SK-N-SH (cell line): Measurements from ENCODE around the gene VCAN. TPM values are rescaled to one million over a fixed set of nuclear protein-coding genes. Genes with fewer than 3 reads are reported as not detected.

Experiments
- CTCF ChIA-PET: fragments of 300-600, 350-600 bp; formaldehyde crosslinking; extraction: SDS; loops from one replicate; lab custom pipeline; 2021; lab: Yijun Ruan, JAX
- POLR2A ChIA-PET: fragments of 350-600 bp; sonication (Branson Sonifier 250); formaldehyde crosslinking; extraction: SDS; loops from one replicate; lab custom pipeline; 2020; ENCODE audit warnings: antibody characterized with exemption, inconsistent platforms; lab: Yijun Ruan, JAX
- DNase-seq: peaks from one replicate; pipeline ENCODE4 v3.0.0; 2012
- H2AFZ ChIP-seq: fragments of 200-600 bp; sonication (generic); 2 replicates; pipeline ENCODE4 v1.8.1; 2016; ENCODE audit warnings: antibody characterized with exemption, mild to moderate bottlenecking, low read depth
- H3F3A ChIP-seq: fragments of 200-600 bp; sonication (generic); replicated peaks from 2 replicates; pipeline ENCODE3; 2016; ENCODE audit warnings: antibody characterized with exemption, mild to moderate bottlenecking; ENCODE audit not compliant: insufficient read depth
- H3K27ac ChIP-seq, 2 experiments: fragments of 200-500 bp in 1 of 2; fragments of 200-600 bp in 1 of 2; sonication (Bioruptor generic) in 1 of 2; sonication (generic), shearing (Covaris generic) in 1 of 2; 2 replicates each; pipeline versions ENCODE4 v1.5.1 to v1.6.1; 2014 to 2016; ENCODE audit warnings: low read depth in 2 of 2, inconsistent platforms in 1 of 2, low read length in 1 of 2, mild to moderate bottlenecking in 1 of 2, mixed read lengths in 1 of 2
- H3K27me3 ChIP-seq: fragments of 200-600 bp; sonication (generic), shearing (Covaris generic); 2 replicates; pipeline ENCODE4 v1.6.1; 2016; ENCODE audit warnings: mixed run types; ENCODE audit not compliant: insufficient read depth
- H3K36me3 ChIP-seq, 2 experiments: fragments of 200-500 bp in 1 of 2; fragments of 200-600 bp in 1 of 2; sonication (Bioruptor generic) in 1 of 2; sonication (generic) in 1 of 2; replicated peaks in 1 of 2; 2 replicates each; pipeline versions ENCODE3 to v1.5.1; 2014 to 2016; ENCODE audit warnings: low read length in 1 of 2, mild to moderate bottlenecking in 1 of 2; ENCODE audit not compliant: insufficient read depth in 2 of 2, control insufficient read depth in 1 of 2
- H3K4me1 ChIP-seq, 2 experiments: fragments of 200-500 bp in 1 of 2; fragments of 200-600 bp in 1 of 2; sonication (Bioruptor generic) in 1 of 2; sonication (generic), shearing (Covaris generic) in 1 of 2; 2 replicates each; pipeline versions ENCODE4 v1.5.1 to v1.6.1; 2014 to 2016; ENCODE audit warnings: low read depth in 1 of 2, low read length in 1 of 2, mixed run types in 1 of 2; ENCODE audit not compliant: insufficient read depth in 2 of 2, control insufficient read depth in 1 of 2
- H3K4me2 ChIP-seq: fragments of 200-600 bp; sonication (generic), shearing (Covaris generic); 2 replicates; pipeline ENCODE4 v1.6.1; 2017; ENCODE audit warnings: mixed run types
- H3K4me3 ChIP-seq, 2 experiments: fragments of 200-500 bp in 1 of 2; fragments of 200-600 bp in 1 of 2; sonication (Bioruptor generic) in 1 of 2; sonication (generic), shearing (Covaris generic) in 1 of 2; 2 replicates each; pipeline versions ENCODE4 v1.5.1 to v1.8.1; 2014 to 2016; ENCODE audit warnings: low read depth in 2 of 2, inconsistent platforms in 1 of 2, low read length in 1 of 2, mild to moderate bottlenecking in 1 of 2, mixed read lengths in 1 of 2, moderate library complexity in 1 of 2
- H3K79me2 ChIP-seq: fragments of 200-600 bp; sonication (generic); 2 replicates; pipeline ENCODE4 v1.8.1; 2017; ENCODE audit warnings: mild to moderate bottlenecking; ENCODE audit not compliant: insufficient read depth
- H3K9ac ChIP-seq: fragments of 200-600 bp; sonication (generic); 2 replicates; pipeline ENCODE4 v1.6.1; 2017; ENCODE audit warnings: mixed run types
- H3K9me2 ChIP-seq: fragments of 200-600 bp; sonication (generic); 2 replicates; pipeline ENCODE4 v1.6.1; 2017; ENCODE audit warnings: mixed run types
- H3K9me3 ChIP-seq: fragments of 200-600 bp; sonication (generic); 2 replicates; pipeline ENCODE4 v1.6.1; 2017; ENCODE audit warnings: mixed run types, mild to moderate bottlenecking, moderate library complexity
- H4K20me1 ChIP-seq: fragments of 200-600 bp; sonication (generic); 2 replicates; pipeline ENCODE4 v1.6.1; 2017; ENCODE audit warnings: mild to moderate bottlenecking, mixed run types; ENCODE audit not compliant: insufficient read depth
- CHD2 ChIP-seq: fragments of 150-350 bp; IDR thresholded peaks from 2 replicates; pipeline ENCODE4 v1.6.1; 2018; ENCODE audit warnings: low read length; ENCODE audit not compliant: partially characterized antibody
- EP300 ChIP-seq, 2 experiments: IDR thresholded peaks; 2 replicates each; pipeline versions ENCODE4 v1.4.0 to v1.6.1; 2012; ENCODE audit warnings: borderline replicate concordance in 1 of 2, low read depth in 1 of 2, low read length in 1 of 2
- FOSL2 ChIP-seq: IDR thresholded peaks from 2 replicates; pipeline ENCODE4 v1.4.0; 2012; ENCODE audit warnings: low read depth, mild to moderate bottlenecking, moderate library complexity, borderline replicate concordance
- FOXM1 ChIP-seq: IDR thresholded peaks from 2 replicates; pipeline ENCODE4 v1.4.0; 2012; ENCODE audit warnings: low read depth, mild to moderate bottlenecking
- GABPA ChIP-seq: IDR thresholded peaks from 2 replicates; pipeline ENCODE4 v1.4.0; 2012; ENCODE audit warnings: low read depth, mild to moderate bottlenecking
- JUND ChIP-seq: IDR thresholded peaks from 2 replicates; pipeline ENCODE4 v1.4.0; 2012
- REST ChIP-seq: IDR thresholded peaks from 2 replicates; pipeline ENCODE4 v1.6.1; 2012; ENCODE audit warnings: mild to moderate bottlenecking, low read depth, low read length, moderate library complexity
- TAF1 ChIP-seq: IDR thresholded peaks from 2 replicates; pipeline ENCODE4 v1.6.1; 2012; ENCODE audit warnings: low read depth, mild to moderate bottlenecking, low read length, moderate library complexity, borderline replicate concordance
- USF2 ChIP-seq: fragments of 150-350 bp; IDR thresholded peaks from 2 replicates; pipeline ENCODE4 v1.6.1; 2017; ENCODE audit warnings: antibody characterized with exemption, low read length, low read depth, borderline replicate concordance
- ZBTB33 ChIP-seq: IDR thresholded peaks from 2 replicates; pipeline ENCODE4 v1.4.0; 2012; ENCODE audit warnings: low read depth, borderline replicate concordance
- WGBS: methylation state at CpG from one replicate; pipeline ENCODE4 v1.1.6; 2017; ENCODE audit warnings: low lambda C conversion rate; 5-methylcytosine and 5-hydroxymethylcytosine counted together
- polyA plus RNA-seq, 3 experiments: library from polyadenylated mRNA; depleted of rRNA; stranded (reverse); fragments of >200 nt; gene quantifications; 2 replicates each; pipeline ENCODE4 v1.2.3, GENCODE V29; 2012

The VCAN gene
- polyA plus RNA-seq, 1 of the 3 experiments (the other 2 are of a cell fraction) = 142 TPM

DNA sequence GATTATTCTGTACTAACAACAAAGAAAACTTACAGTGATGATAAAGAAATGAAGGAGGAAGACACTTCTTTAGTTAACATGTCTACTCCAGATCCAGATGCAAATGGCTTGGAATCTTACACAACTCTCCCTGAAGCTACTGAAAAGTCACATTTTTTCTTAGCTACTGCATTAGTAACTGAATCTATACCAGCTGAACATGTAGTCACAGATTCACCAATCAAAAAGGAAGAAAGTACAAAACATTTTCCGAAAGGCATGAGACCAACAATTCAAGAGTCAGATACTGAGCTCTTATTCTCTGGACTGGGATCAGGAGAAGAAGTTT lies 67.9 kb downstream of the VCAN start (continued):
- TF ChIP-seq USF2 (no peak), JUND (no peak)

DNA sequence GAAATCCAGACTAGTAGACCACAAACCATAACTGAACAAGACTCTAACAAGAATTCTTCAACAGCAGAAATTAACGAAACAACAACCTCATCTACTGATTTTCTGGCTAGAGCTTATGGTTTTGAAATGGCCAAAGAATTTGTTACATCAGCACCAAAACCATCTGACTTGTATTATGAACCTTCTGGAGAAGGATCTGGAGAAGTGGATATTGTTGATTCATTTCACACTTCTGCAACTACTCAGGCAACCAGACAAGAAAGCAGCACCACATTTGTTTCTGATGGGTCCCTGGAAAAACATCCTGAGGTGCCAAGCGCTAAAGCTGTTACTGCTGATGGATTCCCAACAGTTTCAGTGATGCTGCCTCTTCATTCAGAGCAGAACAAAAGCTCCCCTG lies 68.6 kb downstream of the VCAN start:
- ChIA-PET POLR2A (no interaction called here), CTCF (no interaction called here)
- DNase-seq = no peak
- Histone ChIP-seq H3K79me2 (peaks cover 58% of the 10 kb centered on the region), H4K20me1 (peaks cover 5% of the 10 kb centered on the region), H2AFZ (no peak overlapping the region), H3K9me3 (no peaks in the 10 kb centered on the region), H3K4me1 (no peaks in the 10 kb centered on the region; a peak in 1 of 4 replicates), H3K27ac (no peak overlapping the region), H3K27me3 (no peaks in the 10 kb centered on the region), H3K4me2 (no peak overlapping the region), H3K9me2 (no peaks in the 10 kb centered on the region), H3F3A (peaks cover 10% of the 10 kb centered on the region), H3K36me3 (peaks cover 50 to 81% of the 10 kb centered on the region in 2 experiments), H3K4me3 (no peak overlapping the region)
- no peak for TF ChIP-seq ZBTB33
- TF ChIP-seq FOSL2 = no peak
- no peak for TF ChIP-seq EP300 (IDR thresholded peaks at IDR 0.05; ENCODE audit: borderline replicate concordance in 1 of 2, low read depth in 1 of 2, low read length in 1 of 2)
- TF ChIP-seq FOXM1 = no peak
- TF ChIP-seq GABPA = no peak
- TF ChIP-seq CHD2 = no peak
- TF ChIP-seq TAF1 = no peak
- TF ChIP-seq REST = no peak
- TF ChIP-seq, all 33 proteins: peak for 0
- WGBS = 79% methylated on average over 2 of the region's 2 CpGs
- no peak overlapping the region for H3K9ac ChIP-seq
